ENCODE data around the gene ASB2.

ASB2 gene

DNA sequence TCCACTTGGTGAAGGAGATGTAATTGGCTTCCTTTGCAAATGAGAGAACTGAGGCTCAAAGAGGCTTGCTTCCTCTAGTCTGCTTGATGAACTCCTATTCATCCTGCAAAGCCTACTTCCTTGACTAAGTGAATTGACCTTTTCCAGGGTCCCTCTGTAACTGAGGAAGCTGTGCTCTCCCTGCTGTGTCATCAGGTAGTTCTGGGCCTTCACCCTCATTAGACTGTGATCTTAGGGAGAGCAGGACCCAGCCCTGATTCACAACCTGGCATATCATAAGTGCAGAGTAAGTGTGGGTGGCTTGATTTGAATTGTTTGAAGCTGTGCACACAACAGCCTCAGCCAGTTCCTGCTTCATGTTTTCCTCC, 16.3 kb downstream of the ASB2 start:
- no peak overlapping the region for H3K4me3 ChIP-seq (ENCODE audit: low read depth, low read length)
- TF ChIP-seq, protein P1, sequence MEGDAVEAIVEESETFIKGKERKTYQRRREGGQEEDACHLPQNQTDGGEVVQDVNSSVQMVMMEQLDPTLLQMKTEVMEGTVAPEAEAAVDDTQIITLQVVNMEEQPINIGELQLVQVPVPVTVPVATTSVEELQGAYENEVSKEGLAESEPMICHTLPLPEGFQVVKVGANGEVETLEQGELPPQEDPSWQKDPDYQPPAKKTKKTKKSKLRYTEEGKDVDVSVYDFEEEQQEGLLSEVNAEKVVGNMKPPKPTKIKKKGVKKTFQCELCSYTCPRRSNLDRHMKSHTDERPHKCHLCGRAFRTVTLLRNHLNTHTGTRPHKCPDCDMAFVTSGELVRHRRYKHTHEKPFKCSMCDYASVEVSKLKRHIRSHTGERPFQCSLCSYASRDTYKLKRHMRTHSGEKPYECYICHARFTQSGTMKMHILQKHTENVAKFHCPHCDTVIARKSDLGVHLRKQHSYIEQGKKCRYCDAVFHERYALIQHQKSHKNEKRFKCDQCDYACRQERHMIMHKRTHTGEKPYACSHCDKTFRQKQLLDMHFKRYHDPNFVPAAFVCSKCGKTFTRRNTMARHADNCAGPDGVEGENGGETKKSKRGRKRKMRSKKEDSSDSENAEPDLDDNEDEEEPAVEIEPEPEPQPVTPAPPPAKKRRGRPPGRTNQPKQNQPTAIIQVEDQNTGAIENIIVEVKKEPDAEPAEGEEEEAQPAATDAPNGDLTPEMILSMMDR (IDR thresholded peaks at IDR 0.05; ENCODE audit: control insufficient read depth, extremely low read depth, insufficient read depth): no peak

DNA sequence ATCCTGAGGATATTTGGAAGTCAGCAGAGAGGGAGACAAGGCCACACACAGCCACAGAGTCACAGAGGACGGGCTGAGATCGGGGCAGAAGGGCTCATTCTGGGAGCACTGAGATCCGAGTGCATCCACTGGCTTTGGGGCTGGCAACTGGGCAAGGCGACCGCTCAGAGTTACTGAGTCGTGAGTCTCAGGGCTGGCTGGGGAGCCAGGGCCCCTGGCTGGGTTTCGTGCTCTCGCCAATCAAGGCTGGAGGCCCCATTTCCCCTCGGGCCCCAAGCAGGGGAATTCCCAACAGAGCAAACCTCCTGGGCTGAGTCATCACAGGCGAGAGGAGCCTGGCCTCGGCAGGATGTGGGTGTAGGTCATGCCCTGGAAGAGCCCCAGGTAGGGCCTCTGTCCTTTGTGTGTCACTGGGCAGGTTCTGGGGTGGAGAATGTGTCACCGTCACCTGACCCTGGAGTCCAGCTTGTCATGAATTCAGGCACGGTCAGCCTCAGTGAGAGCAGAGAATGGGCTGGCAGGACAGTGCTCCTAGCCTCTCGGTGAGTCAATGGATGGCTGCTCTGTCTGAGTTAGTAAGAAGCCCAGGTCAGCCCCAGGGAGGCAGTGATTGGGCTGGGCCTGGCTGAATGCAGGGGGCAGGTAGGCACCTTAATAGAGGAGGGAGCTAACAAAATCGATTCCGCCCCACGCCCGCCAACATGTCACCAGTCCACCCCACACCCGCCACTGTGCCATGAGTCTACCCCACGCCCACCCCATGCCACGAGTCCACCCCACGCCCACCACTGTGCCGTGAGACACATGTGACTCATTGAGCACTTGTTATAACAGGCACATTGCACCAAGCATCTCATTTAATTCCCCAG, 16.9 kb downstream of the ASB2 start:
- TF ChIP-seq, protein P1 (IDR thresholded peaks at IDR 0.05; ENCODE audit: control insufficient read depth, extremely low read depth, insufficient read depth): no peak
- DNase-seq (ENCODE audit: low read depth): no peak
- H3K4me3 ChIP-seq (ENCODE audit: low read depth, low read length): no peak overlapping the region

More for the DNA sequence above, 16.3 kb downstream of the ASB2 start:
- no peak for DNase-seq (ENCODE audit: low read depth)

DNA sequence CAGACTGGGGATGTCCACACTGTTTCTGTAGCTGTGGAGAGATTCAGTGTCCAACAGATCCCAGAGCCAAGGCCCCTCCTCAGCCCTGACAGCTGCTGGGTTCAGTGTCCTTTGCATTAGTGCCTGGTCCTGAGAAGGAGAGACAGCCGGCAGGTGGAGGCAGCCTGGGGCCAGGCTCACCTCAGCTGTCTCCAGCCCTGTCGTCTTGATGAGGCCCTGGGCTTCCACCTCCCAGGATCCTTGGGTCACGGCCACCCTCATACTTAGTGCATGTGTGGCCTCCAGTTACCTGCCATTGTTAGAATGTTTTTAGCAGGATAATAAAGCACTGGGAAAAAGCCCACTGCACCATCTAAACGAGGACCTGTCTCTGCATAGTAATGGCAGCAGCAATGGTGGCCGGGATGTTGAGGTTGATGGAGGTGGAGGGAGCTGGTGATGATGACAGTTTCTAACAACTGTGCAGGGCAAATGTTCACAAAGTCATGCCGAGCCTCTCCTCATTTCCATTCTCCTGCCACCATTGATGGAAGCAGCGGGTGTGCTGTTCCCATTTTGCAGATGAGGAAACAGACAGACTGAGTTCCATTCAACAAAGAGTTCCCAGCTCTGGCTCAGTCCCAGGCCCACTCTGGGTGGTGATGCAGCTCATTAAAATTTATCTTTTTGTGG, 17.7 kb downstream of the ASB2 start:
- no peak for DNase-seq (ENCODE audit: low read depth)
- no peak overlapping the region for H3K4me3 ChIP-seq (ENCODE audit: low read depth, low read length)

DNA sequence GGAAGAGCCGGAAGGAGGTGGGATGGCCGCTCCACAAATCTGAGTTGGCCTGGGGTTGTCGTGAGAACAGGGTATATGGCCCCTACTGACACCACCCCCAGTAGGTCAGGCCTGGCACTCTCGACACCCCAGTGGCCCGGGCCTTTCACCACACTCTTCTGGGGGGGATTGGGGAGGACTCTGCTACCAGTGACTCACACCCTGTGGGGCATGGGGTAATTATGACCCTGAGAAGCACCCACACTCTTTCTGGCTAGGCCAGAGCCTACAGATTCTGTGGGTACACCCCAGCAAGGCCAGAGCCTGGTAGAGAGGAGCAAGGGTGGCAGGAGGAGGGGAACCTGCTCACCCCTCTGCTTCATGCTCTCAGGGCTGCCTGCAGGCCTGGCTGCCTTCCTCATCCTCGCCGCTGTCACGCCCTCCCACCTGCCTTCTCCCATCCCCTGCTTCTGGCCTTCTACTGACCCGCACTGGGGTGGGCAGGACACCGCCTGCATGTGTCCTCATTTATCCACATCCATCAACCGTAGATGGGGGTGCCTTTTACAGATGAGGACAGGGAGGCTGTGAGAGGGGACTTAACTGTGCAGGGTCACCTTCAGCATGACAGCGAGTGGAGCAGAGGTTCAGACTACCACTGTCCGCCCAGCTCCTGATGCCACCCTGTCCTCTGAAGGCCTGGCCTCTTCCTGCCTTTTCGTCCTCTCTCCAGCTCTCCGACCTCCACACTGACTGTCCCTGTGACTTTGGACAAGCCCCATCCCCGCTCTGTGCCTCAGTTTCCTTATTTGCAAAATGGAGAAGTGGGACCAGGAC, 18.4 kb downstream of the ASB2 start:
- no peak for DNase-seq (ENCODE audit: low read depth)
- TF ChIP-seq, protein P1 (IDR thresholded peaks at IDR 0.05; ENCODE audit: control insufficient read depth, extremely low read depth, insufficient read depth): no peak

More for the DNA sequence above, 17.7 kb downstream of the ASB2 start:
- TF ChIP-seq, protein P1 (IDR thresholded peaks at IDR 0.05; ENCODE audit: control insufficient read depth, extremely low read depth, insufficient read depth): no peak

DNA sequence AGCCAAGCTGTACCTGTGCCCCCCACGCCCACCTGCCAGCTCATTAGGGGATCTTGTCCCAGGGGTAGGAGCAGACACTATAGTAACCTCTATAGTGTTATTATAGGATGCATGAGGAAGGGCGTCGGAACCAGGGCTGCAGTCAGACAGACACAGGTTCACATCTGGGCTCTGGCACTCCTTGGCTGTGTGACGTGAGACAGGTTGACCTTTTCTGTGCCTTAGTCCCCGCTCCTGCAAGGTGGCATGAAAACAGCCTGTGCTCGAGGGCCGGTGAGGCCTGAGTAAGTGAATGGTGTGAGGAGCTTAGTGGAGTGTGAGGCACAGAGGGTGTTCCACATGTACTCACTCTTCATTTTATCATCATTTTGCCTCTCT, 19.0 kb downstream of the ASB2 start:
- TF ChIP-seq, protein P1 (IDR thresholded peaks at IDR 0.05; ENCODE audit: control insufficient read depth, extremely low read depth, insufficient read depth): no peak
- DNase-seq (ENCODE audit: low read depth): no peak
- H3K4me3 ChIP-seq (ENCODE audit: low read depth, low read length): no peak overlapping the region

More for the DNA sequence above, 18.4 kb downstream of the ASB2 start:
- H3K4me3 ChIP-seq (ENCODE audit: low read depth, low read length): no peak overlapping the region

DNA sequence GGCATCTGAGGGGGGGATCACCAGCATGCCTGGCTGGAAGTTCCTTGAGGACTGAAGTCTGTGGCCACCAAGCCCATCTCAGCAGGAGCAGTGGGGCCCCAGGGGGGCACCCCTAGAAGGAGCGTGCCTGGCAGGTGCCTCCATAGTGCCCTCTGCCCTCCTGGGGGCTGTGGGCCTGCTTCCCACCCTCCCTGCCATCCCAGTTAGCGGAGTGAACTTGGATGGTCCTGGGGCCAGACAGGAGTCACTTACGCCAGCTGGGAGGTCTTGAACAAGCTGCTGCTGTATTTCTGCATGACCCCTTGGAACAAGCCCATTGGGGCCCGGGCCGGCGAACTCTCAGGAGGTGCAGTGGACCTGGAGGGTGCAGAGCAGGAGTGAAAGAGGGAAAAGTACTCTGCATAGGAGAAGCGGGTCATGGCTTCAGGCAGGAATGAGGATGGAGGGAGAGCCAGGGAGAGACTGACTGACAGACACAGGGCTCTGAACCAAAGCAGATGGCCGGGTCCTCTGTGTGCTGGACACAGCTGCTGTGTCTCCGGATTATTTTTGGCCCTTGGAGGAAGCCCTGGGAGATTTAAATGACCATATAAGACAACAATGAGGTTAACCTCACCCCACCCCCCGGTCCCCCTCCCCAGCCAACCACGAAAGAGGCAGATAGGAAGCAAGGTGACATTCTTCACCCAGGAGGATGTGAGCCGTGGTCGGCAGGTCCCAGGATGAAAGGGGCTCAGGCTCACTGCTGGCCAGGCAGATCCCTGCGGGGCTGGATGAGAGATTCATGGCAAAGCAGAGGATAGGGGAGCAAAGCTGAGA, 19.6 kb downstream of the ASB2 start:
- no peak overlapping the region for H3K4me3 ChIP-seq (ENCODE audit: low read depth, low read length)

More for the DNA sequence above, 19.6 kb downstream of the ASB2 start:
- no peak for DNase-seq (ENCODE audit: low read depth)
- TF ChIP-seq, protein P1 (IDR thresholded peaks at IDR 0.05; ENCODE audit: control insufficient read depth, extremely low read depth, insufficient read depth): no peak

All from LNCaP clone FGC (cell line).